HG03280 (cell line): ENCODE measurements around the gene EMID1.

Source experiments
- ATAC-seq: cut with Tn5 transposase; IDR thresholded peaks from one replicate; pipeline ENCODE4 v1.9.1; 2021; ENCODE audit warnings: mild to moderate bottlenecking, moderate library complexity; ENCODE audit not compliant: unreplicated experiment

EMID1 gene

GRCh38 chr22:29205594-29206371, at the start of gene EMID1:
TSS of gene EMID1 (plus strand) at chr22:29205896. CDS start at chr22:29206039, 143 bp downstream.
- no peak for ATAC-seq

GRCh38 chr22:29155966-29156365, 49.7 kb upstream of the EMID1 start:
- no peak for ATAC-seq

- no peak for ATAC-seq
Observed at GRCh38 chr22:29156507-29156906, 49.2 kb upstream of the EMID1 start.

- no peak for ATAC-seq
Observed at GRCh38 chr22:29157759-29158535, 47.7 kb upstream of the EMID1 start.

DNA sequence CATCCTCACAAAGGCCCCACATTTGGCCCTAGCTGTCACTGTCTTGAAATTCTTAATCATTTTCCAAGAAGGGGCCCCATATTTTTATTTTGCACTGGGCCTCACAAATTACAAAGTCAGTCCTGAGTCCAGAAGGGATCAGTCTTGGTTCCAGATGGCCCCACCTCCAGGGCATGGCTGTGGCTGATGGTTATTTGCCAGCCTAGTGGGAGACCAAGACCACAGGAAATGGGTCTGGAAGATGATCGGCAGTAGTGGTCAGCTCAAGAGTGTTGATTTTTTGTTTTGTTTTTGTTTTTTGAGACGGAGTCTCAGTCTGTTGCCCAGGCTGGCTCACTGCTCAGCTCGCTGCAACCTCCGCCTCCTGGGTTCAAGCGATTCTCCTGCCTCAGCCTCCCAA, 47.1 kb upstream of the EMID1 start:
- ATAC-seq: no peak

DNA sequence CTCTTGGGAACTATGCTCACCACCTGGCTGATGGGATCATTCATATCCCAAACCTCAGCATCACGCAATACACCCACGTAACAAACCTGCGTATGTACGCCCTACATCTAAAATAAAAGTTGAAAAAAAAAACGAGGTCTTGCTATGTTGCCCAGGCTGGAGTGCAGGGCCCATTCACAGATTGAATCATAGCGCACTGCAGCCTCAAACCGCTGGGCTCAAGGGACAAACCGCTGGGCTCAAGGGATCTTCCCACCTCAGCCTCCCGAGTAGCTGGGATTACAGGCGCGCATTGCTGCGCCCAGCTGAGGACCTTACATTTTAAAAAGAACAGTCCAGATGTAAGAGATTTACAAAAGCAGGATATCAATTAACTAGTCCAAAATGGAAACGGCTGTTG, 41.9 kb upstream of the EMID1 start:
- no peak for ATAC-seq

- no peak for ATAC-seq
Observed at GRCh38 chr22:29165321-29166060, 40.2 kb upstream of the EMID1 start.

DNA sequence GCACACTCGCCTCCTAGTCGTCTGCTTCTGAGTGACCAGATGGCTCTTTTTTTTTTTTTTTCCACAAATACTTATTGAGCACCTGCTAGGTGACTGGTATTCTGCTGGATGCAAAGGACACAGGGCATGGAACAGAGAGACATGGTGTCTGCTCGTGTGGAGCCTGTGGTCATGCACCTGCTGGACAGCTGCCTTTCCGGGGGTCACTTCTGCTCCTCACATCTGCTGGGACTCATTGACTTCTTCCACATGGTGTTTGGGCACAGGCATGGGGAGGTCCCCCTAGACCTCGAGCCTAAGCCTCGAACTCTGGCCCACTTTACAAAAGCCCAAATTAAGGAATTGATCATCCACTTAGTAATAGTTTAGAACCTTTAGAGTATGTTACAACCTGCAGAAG, 39.5 kb upstream of the EMID1 start:
- no peak for ATAC-seq

GRCh38 chr22:29167032-29167911, 38.4 kb upstream of the EMID1 start:
- peak; percentile 85 for ATAC-seq

DNA sequence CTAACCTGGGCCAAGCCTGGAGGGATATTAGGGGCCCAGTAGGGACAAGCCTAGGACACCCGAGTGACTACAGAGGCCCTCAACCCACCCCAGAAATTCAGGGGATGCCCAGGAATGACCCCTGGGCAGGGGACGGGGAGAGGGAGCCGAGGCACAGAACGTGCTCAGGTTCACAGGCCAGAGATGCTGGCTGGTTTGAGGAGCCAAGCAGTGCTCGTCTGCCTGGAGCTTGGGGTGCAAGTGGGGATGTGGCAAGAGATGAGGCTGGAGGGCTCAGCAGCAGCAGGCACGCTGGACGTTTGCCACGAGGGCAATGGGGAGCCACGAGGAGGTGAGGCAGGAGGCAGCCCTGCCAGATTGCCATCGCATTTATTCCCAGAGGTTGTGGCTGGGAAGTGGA, 34.0 kb upstream of the EMID1 start:
- ATAC-seq: no peak

DNA sequence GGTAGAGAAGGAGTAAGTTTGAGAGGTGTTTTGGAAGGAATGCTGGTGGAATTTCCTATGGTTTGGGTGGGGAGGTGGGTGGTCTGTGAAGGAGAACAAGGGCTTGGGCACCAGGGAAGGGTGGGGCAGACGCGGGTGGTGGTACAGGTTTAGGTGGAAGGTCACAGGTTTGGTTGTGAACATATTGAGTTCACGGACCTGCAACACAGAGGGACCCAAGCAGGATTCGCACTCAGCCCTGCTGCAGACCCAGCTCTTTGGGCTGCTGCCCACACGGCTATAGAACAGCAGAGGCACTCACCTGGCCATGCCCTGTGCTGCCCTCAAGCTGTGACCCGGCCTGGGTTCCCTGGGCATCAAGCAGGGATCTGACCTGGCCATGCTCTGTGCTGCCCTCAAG, 33.5 kb upstream of the EMID1 start:
- ATAC-seq: no peak

DNA sequence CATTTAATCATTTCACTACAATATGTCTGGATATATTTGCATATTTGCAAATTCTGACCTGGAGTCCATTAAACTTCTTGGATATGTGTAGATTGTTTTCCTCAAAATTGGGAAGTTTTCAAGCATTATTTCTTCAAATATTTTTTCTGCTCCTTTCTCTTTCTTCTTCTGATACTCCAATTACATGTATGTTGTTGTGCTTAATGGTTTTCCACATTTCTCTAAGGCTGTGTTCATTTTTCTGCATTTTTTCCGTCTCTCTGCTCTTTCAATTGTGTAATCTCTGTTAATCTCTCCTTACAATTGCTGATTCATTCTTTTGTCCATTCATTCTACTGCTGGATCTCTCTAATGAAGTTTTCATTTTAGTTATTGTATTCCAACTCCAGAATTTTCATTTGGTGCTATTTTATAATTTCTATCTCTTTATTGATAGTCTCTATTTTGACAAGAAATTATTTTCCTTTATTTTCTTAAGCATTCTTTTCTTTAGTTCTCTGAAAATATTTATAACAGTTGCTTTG, 30.3 kb upstream of the EMID1 start:
- no peak for ATAC-seq

DNA sequence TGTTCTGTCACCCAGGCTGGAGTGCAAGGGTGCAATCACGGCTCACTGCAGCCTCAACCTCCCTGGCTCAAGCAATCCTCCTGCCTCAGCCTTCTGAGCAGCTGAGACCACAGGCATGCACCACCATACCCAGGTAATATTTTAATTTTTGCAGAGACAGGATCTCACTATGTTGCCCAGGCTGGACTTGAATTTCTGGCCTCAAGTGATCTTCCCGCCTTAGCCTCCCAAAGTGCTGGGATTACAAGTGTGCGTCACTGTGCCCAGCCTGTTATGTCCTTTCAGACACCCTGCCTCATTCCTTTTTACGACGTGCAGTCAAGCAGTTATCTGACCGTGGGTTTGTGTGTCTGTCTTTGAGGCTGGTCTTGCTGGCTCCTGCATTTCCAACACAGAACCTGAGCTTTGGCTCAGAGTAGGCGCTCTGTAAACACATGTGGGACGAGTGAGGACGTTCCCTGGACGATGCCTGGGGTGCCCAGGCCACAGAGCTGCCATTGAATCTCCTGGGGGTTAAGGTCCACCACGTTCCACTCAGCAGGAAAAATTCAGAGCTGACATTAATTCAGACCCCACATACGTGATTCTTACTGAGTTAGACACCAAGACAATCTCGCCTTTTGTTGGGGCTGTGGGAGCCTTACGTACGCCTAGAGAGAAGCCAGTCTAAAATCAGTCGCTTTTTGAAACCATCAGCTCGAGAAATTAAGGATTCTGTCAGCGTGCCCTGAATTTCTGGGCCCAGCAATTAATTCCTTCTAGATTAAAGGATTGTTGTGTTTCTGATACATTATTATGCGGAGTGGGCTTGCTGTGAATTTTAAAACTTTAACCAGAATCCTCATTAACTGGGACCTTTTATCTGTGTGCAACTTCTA, 21.5 kb upstream of the EMID1 start:
- ATAC-seq: no peak

GRCh38 chr22:29184849-29185490, 20.7 kb upstream of the EMID1 start:
- ATAC-seq: no peak

GRCh38 chr22:29186302-29186701, 19.4 kb upstream of the EMID1 start:
- ATAC-seq: no peak

DNA sequence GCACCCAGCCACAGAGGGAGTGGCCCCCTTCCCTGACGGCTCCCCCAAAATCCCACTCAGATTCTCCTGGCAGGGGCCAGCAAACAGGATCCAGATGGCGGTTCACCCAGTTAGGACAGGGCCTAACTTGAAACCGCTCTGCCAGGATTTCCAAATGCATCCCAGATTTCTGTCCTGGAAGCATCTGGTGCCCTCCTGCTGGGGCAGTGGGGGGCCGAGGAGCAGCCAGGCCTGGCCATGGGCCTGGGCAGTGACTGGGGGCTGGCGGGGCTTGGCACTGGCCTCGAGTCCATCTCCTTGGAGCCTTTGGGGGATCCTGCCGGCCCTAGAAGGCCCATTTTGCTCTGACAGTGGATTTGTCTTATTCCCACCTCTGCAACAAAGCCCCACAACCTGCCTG, 17.9 kb upstream of the EMID1 start:
- ATAC-seq: no peak

DNA sequence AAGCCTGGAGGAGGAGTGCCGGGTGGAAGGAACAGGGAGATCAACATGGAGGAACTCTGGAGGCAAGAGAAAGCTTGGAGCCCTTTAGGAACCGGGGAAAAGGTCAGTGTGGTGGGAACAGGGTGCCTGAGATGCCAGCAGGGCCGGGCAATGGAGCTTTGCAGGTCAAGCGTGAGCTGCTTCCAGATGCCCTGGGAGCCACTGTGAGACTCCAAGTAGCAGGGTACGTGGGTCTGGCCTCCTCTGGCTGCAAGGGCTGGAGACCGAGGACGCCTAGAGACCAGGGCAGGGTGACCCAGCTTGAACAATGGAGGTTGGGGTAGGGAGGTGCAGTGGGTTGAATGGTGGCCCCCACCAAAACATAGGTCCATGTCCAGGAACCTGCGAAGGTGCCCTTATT, 15.6 kb upstream of the EMID1 start:
- ATAC-seq: no peak

- no peak for ATAC-seq
Observed at GRCh38 chr22:29190918-29191317, 14.8 kb upstream of the EMID1 start.

GRCh38 chr22:29193021-29193420, 12.7 kb upstream of the EMID1 start:
- no peak for ATAC-seq
